Measurements from ENCODE around the gene UBL4A.
"Not testable (repeated sequence)": the region's sequence is repeated elsewhere in the genome, so short reads cannot be mapped to it uniquely, and the experiment has no call there.

Gene UBL4A

GRCh38 chrX:154507673-154508383, 21.4 kb upstream of the UBL4A start:
- DNase-seq (ENCODE audit: low read depth), result no peak

DNA sequence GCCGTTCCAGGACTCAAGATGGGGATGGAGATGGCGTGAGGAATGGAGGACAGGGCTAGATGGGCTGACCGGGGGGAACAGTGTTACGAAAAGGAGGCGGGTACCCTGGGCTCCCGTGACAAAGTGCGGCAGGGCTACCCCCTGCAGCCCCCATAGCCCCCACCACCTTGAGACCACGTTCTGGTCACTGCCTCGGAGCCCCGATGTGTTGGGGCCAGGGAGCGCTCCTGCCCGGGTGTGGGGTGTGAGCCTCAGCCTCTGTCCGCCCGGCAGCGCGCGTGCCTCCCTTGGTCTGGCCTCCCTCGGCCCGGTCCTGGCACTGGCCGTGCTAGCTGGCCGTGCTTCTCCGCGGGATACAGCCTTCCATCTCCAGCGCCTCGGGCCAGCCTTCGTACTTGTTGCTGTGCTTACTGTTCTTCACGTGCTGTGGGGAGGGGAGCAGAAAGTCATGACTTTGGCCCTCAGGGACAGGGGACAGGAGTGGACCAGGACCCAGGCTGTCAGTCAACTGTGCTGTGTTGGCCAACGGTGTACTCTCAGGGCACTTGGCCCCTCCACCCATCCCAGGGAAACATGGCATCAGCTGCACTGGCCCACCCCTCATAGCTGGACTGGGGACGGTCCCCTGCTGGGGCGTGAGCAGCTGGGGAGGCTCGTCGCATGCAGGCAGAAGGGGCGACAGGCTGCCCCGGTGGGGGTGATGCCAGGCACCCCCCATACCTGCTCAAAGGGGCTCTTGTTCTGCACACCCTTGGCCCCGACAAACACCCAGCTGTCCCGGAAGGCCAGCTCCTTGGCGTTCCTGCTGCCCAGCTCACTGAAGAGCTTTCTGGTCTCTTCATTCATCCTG, 20.3 kb upstream of the UBL4A start:
- no peak for DNase-seq (ENCODE audit: low read depth)

- DNase-seq (ENCODE audit: low read depth), result peak; percentile 75
Observed at GRCh38 chrX:154505734-154506133, 19.3 kb upstream of the UBL4A start.

- DNase-seq (ENCODE audit: low read depth), result no peak
Observed at GRCh38 chrX:154502989-154503388, 16.6 kb upstream of the UBL4A start.

- DNase-seq (ENCODE audit: low read depth), result no peak
Observed at GRCh38 chrX:154502098-154502497, 15.7 kb upstream of the UBL4A start.

DNA sequence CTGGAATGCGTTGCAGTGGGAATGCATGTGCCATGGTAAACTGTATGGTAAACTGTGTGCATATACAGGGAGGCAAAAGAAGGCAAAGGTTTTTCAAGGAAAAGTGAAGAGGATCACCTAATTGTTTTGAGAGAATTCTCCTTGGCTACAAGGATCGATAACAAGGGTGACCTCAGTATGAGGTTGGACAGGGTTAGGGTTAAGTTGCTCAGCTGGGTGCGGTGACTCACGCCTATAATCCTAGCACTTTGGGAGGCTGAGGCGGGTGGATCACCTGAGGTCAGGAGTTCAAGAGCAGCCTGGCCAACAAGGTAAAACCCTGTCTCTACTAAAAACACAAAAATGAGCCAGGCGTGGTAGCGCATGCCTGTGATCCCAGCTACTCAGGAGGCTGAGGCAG, 15.0 kb upstream of the UBL4A start:
- not testable (repeated sequence) for DNase-seq (ENCODE audit: low read depth)

GRCh38 chrX:154496591-154497137, 10.2 kb upstream of the UBL4A start:
- not testable (repeated sequence) for DNase-seq (ENCODE audit: low read depth)

DNA sequence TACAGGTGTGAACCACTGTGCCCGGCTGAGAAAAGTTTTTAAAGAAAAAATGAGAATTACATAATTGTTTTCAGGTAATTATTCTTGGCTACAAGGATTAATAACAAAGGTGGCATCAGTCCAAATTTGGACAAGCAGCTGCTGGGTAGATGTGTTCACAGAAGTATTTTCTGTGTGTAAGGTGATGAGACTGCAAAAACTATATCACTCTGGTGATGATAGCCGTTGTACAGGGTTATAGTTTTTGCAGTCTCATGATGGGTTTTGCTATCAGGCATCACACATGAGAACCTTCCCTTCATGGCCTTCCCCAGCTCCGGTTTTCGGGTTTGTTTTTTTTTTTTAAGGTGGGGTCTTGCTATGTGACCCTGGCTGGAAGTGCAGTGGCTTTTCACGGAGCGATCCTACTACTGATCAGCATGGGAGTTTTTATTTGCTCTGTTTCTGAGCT, 9.1 kb upstream of the UBL4A start:
- DNase-seq (ENCODE audit: low read depth), result no peak

GRCh38 chrX:154494715-154495114, 8.3 kb upstream of the UBL4A start:
- no peak for DNase-seq (ENCODE audit: low read depth)

- peak; percentile 92 for DNase-seq (ENCODE audit: low read depth)
Observed at GRCh38 chrX:154490414-154491083, 4.1 kb upstream of the UBL4A start, which contains the start of gene SLC10A3. Gene SLC10A3, minus strand, starts transcription at chrX:154490629. Its CDS starts 1,689 bp downstream, at chrX:154488940.

DNA sequence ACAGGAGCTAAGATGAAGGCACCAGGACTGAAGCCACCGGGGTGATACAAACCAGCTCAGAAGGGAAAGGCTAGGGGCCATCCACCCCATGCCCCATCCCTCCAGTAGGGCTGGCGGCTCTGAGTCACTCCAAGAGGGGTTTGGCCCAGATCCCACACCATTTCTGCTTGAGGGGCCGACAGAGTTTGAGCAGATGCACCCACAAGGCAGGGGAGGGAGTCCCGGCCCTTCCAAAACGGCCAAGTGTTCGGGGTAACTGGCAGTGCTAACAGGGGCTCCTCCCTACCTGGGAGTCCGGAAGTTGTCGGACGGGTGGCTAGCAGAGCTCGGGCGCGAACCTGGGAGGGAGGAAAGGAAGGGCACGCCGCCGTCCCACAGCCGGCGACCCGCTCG, 3.6 kb upstream of the UBL4A start:
- peak; percentile 70 for DNase-seq (ENCODE audit: low read depth)

DNA sequence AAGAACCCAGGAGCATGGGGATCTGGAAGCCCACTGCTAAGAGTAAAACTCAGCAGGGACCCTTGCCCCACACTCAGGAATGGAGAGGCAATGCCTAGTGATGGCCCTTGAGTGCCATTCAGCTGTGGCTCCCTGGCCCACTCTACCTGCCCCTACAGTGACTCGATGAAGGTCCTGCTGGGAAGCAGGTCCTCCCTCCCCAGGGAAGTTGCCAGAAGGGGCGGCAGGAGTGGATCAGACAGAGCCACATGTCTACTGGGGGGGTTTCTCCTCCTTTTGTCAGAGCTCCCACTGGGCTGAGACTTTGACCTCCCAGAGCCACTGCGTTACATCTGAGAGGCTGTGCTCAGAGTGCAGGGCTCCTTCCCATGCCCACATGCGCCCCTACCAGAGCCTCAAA, 2.8 kb upstream of the UBL4A start:
- DNase-seq (ENCODE audit: low read depth), result no peak

DNA sequence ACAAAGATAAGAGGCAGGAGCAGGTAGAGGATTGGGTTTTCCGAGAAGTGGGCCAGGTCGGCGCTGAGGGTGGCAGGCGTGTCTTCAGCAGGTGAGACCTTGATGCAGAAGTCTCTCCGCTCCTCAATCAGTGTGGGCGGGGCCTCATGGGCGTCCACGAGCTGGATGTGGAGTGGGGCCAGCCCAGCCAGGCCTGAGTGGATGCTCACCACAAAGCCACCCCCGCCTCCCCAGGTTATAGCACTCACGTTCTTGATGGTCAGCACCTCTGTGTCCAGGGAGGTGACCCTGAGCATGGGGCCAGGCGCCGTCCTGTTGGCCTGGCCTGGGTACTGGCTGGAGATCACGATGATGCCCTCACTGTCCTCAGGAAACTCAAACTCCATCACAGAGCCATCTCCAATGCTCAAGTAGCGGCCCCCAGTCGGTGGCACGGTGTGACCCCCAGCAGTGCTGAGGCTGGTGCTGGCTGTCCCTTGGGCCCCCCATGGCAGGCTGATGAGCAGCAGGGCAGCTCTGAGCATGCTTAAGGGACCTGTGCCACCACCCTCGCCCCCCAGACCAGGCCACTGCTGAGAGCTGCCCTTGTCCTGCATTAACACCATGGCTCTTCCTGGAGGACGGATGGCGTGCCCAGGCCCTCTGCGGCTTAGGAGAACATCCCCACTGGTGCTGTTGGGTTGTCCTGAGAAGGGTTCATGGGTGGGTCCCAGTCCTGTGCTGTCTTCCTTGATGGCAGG, 2.1 kb upstream of the UBL4A start:
- DNase-seq (ENCODE audit: low read depth), result no peak

GRCh38 chrX:154487518-154488290, 1.3 kb upstream of the UBL4A start:
- no peak for DNase-seq (ENCODE audit: low read depth)

GRCh38 chrX:154486052-154486395, 391 bp downstream of the UBL4A start:
- DNase-seq (ENCODE audit: low read depth), result peak; percentile 43

- no peak for DNase-seq (ENCODE audit: low read depth)
Observed at GRCh38 chrX:154485150-154486051, 1.0 kb downstream of the UBL4A start.

DNA sequence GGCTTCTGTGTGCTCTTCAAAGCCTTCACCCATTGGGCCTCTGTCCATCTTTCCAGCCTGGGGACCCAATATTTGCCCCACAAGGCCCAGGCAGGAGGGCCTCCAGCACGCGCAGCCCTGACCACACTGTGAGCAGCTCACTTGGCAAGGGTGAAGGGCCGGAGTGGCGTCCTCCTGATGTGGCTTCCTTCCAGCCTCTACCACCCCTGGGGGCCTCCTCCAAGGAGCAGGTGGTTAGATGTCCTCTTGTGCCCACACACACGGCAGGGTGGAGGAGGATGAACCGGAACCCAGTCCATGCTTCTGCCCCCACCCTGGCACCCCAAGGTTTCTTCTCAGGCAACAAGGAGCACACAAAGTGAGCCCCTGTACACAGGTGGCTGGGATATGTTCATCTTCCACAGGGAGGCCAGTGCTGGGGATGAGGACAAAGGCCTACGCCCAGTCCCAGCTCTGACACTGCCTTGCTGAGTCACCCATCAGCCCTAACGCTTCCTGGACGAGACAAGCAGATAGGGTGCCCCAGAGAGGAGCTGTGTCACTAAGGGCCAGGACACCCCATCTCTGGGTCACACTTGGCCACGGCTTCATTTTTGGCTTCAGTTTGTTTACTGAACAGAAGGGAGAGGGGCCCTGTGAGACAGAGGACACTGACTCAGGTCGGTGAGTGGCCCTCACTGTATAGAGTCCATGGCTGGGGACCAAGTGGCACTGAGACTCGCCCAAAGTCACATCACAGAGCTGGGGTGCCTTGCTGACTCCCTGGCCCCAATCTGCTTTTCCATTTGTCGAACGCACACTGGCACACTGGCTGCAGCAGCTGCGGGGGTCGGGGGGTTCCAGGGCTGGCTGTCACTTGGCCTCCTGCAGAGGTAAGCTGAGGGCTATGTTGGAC, 1.9 kb downstream of the UBL4A start:
- DNase-seq (ENCODE audit: low read depth), result peak; percentile 49

DNA sequence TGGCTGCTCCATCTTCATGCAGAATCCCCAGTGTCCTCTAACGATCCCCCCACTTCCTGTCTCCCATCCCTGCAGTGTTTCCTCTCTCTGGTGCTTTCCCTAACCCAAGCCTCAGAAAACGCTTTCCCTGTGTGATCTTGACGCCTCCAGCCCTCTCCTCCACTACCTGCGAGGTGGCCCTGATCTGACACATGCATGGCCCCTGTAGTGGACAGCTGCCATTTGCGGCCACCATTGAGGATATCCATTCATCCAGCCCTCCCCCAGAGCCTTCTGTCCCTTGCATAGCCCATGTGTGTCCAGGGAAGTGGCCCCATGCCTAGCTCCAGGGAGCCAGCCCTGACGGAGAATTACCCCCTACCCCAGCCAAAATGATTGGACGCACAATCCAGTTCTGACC, 3.1 kb downstream of the UBL4A start:
- DNase-seq (ENCODE audit: low read depth), result no peak

DNA sequence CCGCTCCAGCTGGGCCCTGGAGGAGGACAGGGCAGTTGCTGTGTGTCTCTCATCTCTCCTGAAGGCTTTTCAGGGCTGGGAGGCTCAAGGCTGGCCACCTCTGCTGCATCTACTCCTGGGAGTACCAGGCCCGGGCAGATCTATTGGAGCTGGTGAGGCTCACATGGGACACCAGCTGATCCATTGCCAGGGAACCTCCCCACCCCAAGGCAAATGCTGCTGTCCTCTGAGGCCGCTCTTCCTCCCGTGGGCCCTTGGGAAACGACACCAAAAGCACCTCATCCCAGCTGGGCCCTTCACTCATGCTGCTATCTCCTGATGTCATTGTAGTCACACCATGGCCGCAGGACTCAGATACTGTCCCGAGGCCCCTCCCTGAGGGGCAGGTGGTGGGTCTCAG, 3.6 kb downstream of the UBL4A start:
- DNase-seq (ENCODE audit: low read depth), result no peak

Measured in ELR (cell line).